Measurements from ENCODE around the gene PDGFB. TPM values are rescaled to one million over a fixed set of nuclear protein-coding genes. Genes with fewer than 3 reads are reported as not detected.
A peak's percentile ranks its signal among the peaks of the same experiment; 100 is the strongest.

The PDGFB gene
- total RNA-seq, 2 donors from 2014 or later, result 5.9 to 10.4 TPM

- H3K27me3 ChIP-seq (ENCODE audit: control insufficient read depth, insufficient read depth, low read length, poor library complexity, severe bottlenecking), result no peaks in the 10 kb centered on the region
- H3K9me3 ChIP-seq (ENCODE audit: control insufficient read depth, low read length), result no peaks in the 10 kb centered on the region
- no peak for DNase-seq
- no peaks in the 10 kb centered on the region for H3K4me1 ChIP-seq (ENCODE audit: control insufficient read depth, insufficient read depth, low read length)
- H3K4me1 Mint-ChIP-seq, result peaks cover 2% of the 10 kb centered on the region
- H3K4me3 Mint-ChIP-seq, result no peak overlapping the region
- H3K9me3 Mint-ChIP-seq, result peaks cover 12% of the 10 kb centered on the region
- H3K27me3 Mint-ChIP-seq (ENCODE audit: insufficient read depth), result peaks cover 1% of the 10 kb centered on the region
- no peaks in the 10 kb centered on the region for H3K36me3 ChIP-seq (ENCODE audit: control insufficient read depth, insufficient read depth, low read length)
- no peak for TF ChIP-seq CTCF (conservative IDR thresholded peaks at IDR 0.05)
- no peak overlapping the region for H3K27ac Mint-ChIP-seq
- H3K36me3 Mint-ChIP-seq (ENCODE audit: low read depth), result no peaks in the 10 kb centered on the region
- H3K9ac ChIP-seq (ENCODE audit: extremely low read depth, low read length, poor library complexity, severe bottlenecking), result no peak overlapping the region
- H3K27ac ChIP-seq (ENCODE audit: low read depth, low read length), result no peak overlapping the region
- H3K4me3 ChIP-seq (ENCODE audit: low read length), result no peak overlapping the region
- WGBS, 2 experiments (ENCODE audit: insufficient coverage in 1 of 2, insufficient read length in 1 of 2), result 88 to 94% methylated on average over 5 to 9 of the region's 10 CpGs
These were observed 19.0 kb upstream of the PDGFB start for GRCh38 chr22:39263626-39264348.

GRCh38 chr22:39259666-39260065, 14.9 kb upstream of the PDGFB start:
- H3K4me3 Mint-ChIP-seq, result no peak overlapping the region
- WGBS, 2 experiments (ENCODE audit: insufficient coverage in 1 of 2, insufficient read length in 1 of 2), result 84 to 94% methylated on average over 2 to 4 of the region's 4 CpGs
- H3K27ac Mint-ChIP-seq, result peak overlapping the region; percentile 36
- Histone ChIP-seq H3K36me3 (ENCODE audit: control insufficient read depth, insufficient read depth, low read length) (no peaks in the 10 kb centered on the region), H3K4me1 (ENCODE audit: control insufficient read depth, insufficient read depth, low read length) (no peaks in the 10 kb centered on the region), H3K9ac (ENCODE audit: extremely low read depth, low read length, poor library complexity, severe bottlenecking) (no peak overlapping the region), H3K9me3 (ENCODE audit: control insufficient read depth, low read length) (no peaks in the 10 kb centered on the region), H3K4me3 (ENCODE audit: low read length) (no peak overlapping the region), H3K27me3 (ENCODE audit: control insufficient read depth, insufficient read depth, low read length, poor library complexity, severe bottlenecking) (no peaks in the 10 kb centered on the region), H3K27ac (ENCODE audit: low read depth, low read length) (no peak overlapping the region)
- H3K27me3 Mint-ChIP-seq (ENCODE audit: insufficient read depth), result peaks cover under 1% of the 10 kb centered on the region
- H3K4me1 Mint-ChIP-seq, result peaks cover 4% of the 10 kb centered on the region
- DNase-seq, result no peak
- H3K9me3 Mint-ChIP-seq, result peaks cover 12% of the 10 kb centered on the region
- TF ChIP-seq CTCF (conservative IDR thresholded peaks at IDR 0.05), result no peak
- H3K36me3 Mint-ChIP-seq (ENCODE audit: low read depth), result no peaks in the 10 kb centered on the region

GRCh38 chr22:39257901-39258475, 13.2 kb upstream of the PDGFB start:
- Mint-ChIP-seq H3K27ac (no peak overlapping the region), H3K9me3 (peaks cover 12% of the 10 kb centered on the region), H3K4me1 (peaks cover 5% of the 10 kb centered on the region), H3K27me3 (ENCODE audit: insufficient read depth) (no peaks in the 10 kb centered on the region), H3K36me3 (ENCODE audit: low read depth) (no peaks in the 10 kb centered on the region), H3K4me3 (no peak overlapping the region)
- no peaks in the 10 kb centered on the region for H3K27me3 ChIP-seq (ENCODE audit: control insufficient read depth, insufficient read depth, low read length, poor library complexity, severe bottlenecking)
- no peaks in the 10 kb centered on the region for H3K4me1 ChIP-seq (ENCODE audit: control insufficient read depth, insufficient read depth, low read length)
- H3K4me3 ChIP-seq (ENCODE audit: low read length), result no peak overlapping the region
- H3K36me3 ChIP-seq (ENCODE audit: control insufficient read depth, insufficient read depth, low read length), result no peaks in the 10 kb centered on the region
- no peak for TF ChIP-seq CTCF (conservative IDR thresholded peaks at IDR 0.05)
- peak; percentile 46 for DNase-seq
- no peak overlapping the region for H3K9ac ChIP-seq (ENCODE audit: extremely low read depth, low read length, poor library complexity, severe bottlenecking)
- 87 to 97% methylated on average over 11 to 16 of the region's 16 CpGs for WGBS, 2 experiments (ENCODE audit: insufficient coverage in 1 of 2, insufficient read length in 1 of 2)
- H3K27ac ChIP-seq (ENCODE audit: low read depth, low read length), result no peak overlapping the region
- no peaks in the 10 kb centered on the region for H3K9me3 ChIP-seq (ENCODE audit: control insufficient read depth, low read length)
